SK-N-SH (cell line): ENCODE results near the gene TBX18. TPM values are rescaled to one million over a fixed set of nuclear protein-coding genes. Genes with fewer than 3 reads are reported as not detected.

ENCODE experiments used
- CTCF ChIA-PET: fragments of 300-600, 350-600 bp; formaldehyde crosslinking; extraction: SDS; loops from one replicate; lab custom pipeline; 2021; lab: Yijun Ruan, JAX
- POLR2A ChIA-PET: fragments of 350-600 bp; sonication (Branson Sonifier 250); formaldehyde crosslinking; extraction: SDS; loops from one replicate; lab custom pipeline; 2020; ENCODE audit warnings: antibody characterized with exemption, inconsistent platforms; lab: Yijun Ruan, JAX
- DNase-seq: peaks from one replicate; pipeline ENCODE4 v3.0.0; 2012
- H2AFZ ChIP-seq: fragments of 200-600 bp; sonication (generic); 2 replicates; pipeline ENCODE4 v1.8.1; 2016; ENCODE audit warnings: antibody characterized with exemption, mild to moderate bottlenecking, low read depth
- H3F3A ChIP-seq: fragments of 200-600 bp; sonication (generic); replicated peaks from 2 replicates; pipeline ENCODE3; 2016; ENCODE audit warnings: antibody characterized with exemption, mild to moderate bottlenecking; ENCODE audit not compliant: insufficient read depth
- H3K27ac ChIP-seq, 2 experiments: fragments of 200-500 bp in 1 of 2; fragments of 200-600 bp in 1 of 2; sonication (Bioruptor generic) in 1 of 2; sonication (generic), shearing (Covaris generic) in 1 of 2; 2 replicates each; pipeline versions ENCODE4 v1.5.1 to v1.6.1; 2014 to 2016; ENCODE audit warnings: low read depth in 2 of 2, inconsistent platforms in 1 of 2, low read length in 1 of 2, mild to moderate bottlenecking in 1 of 2, mixed read lengths in 1 of 2
- H3K27me3 ChIP-seq: fragments of 200-600 bp; sonication (generic), shearing (Covaris generic); 2 replicates; pipeline ENCODE4 v1.6.1; 2016; ENCODE audit warnings: mixed run types; ENCODE audit not compliant: insufficient read depth
- H3K36me3 ChIP-seq, 2 experiments: fragments of 200-500 bp in 1 of 2; fragments of 200-600 bp in 1 of 2; sonication (Bioruptor generic) in 1 of 2; sonication (generic) in 1 of 2; replicated peaks in 1 of 2; 2 replicates each; pipeline versions ENCODE3 to v1.5.1; 2014 to 2016; ENCODE audit warnings: low read length in 1 of 2, mild to moderate bottlenecking in 1 of 2; ENCODE audit not compliant: insufficient read depth in 2 of 2, control insufficient read depth in 1 of 2
- H3K4me1 ChIP-seq, 2 experiments: fragments of 200-500 bp in 1 of 2; fragments of 200-600 bp in 1 of 2; sonication (Bioruptor generic) in 1 of 2; sonication (generic), shearing (Covaris generic) in 1 of 2; 2 replicates each; pipeline versions ENCODE4 v1.5.1 to v1.6.1; 2014 to 2016; ENCODE audit warnings: low read depth in 1 of 2, low read length in 1 of 2, mixed run types in 1 of 2; ENCODE audit not compliant: insufficient read depth in 2 of 2, control insufficient read depth in 1 of 2
- H3K4me2 ChIP-seq: fragments of 200-600 bp; sonication (generic), shearing (Covaris generic); 2 replicates; pipeline ENCODE4 v1.6.1; 2017; ENCODE audit warnings: mixed run types
- H3K4me3 ChIP-seq, 2 experiments: fragments of 200-500 bp in 1 of 2; fragments of 200-600 bp in 1 of 2; sonication (Bioruptor generic) in 1 of 2; sonication (generic), shearing (Covaris generic) in 1 of 2; 2 replicates each; pipeline versions ENCODE4 v1.5.1 to v1.8.1; 2014 to 2016; ENCODE audit warnings: low read depth in 2 of 2, inconsistent platforms in 1 of 2, low read length in 1 of 2, mild to moderate bottlenecking in 1 of 2, mixed read lengths in 1 of 2, moderate library complexity in 1 of 2
- H3K79me2 ChIP-seq: fragments of 200-600 bp; sonication (generic); 2 replicates; pipeline ENCODE4 v1.8.1; 2017; ENCODE audit warnings: mild to moderate bottlenecking; ENCODE audit not compliant: insufficient read depth
- H3K9ac ChIP-seq: fragments of 200-600 bp; sonication (generic); 2 replicates; pipeline ENCODE4 v1.6.1; 2017; ENCODE audit warnings: mixed run types
- H3K9me2 ChIP-seq: fragments of 200-600 bp; sonication (generic); 2 replicates; pipeline ENCODE4 v1.6.1; 2017; ENCODE audit warnings: mixed run types
- H3K9me3 ChIP-seq: fragments of 200-600 bp; sonication (generic); 2 replicates; pipeline ENCODE4 v1.6.1; 2017; ENCODE audit warnings: mixed run types, mild to moderate bottlenecking, moderate library complexity
- H4K20me1 ChIP-seq: fragments of 200-600 bp; sonication (generic); 2 replicates; pipeline ENCODE4 v1.6.1; 2017; ENCODE audit warnings: mild to moderate bottlenecking, mixed run types; ENCODE audit not compliant: insufficient read depth
- CHD2 ChIP-seq: fragments of 150-350 bp; IDR thresholded peaks from 2 replicates; pipeline ENCODE4 v1.6.1; 2018; ENCODE audit warnings: low read length; ENCODE audit not compliant: partially characterized antibody
- CTCF ChIP-seq: fragments of 200-600 bp; sonication (generic); IDR thresholded peaks from 2 replicates; pipeline ENCODE4 v1.6.1; 2017; ENCODE audit warnings: antibody characterized with exemption, mild to moderate bottlenecking, moderate library complexity
- EP300 ChIP-seq, 2 experiments: IDR thresholded peaks; 2 replicates each; pipeline versions ENCODE4 v1.4.0 to v1.6.1; 2012; ENCODE audit warnings: borderline replicate concordance in 1 of 2, low read depth in 1 of 2, low read length in 1 of 2
- EZH2phosphoT487 ChIP-seq: fragments of 200-600 bp; sonication (generic); IDR thresholded peaks from 2 replicates; pipeline ENCODE4 v1.6.1; 2017; ENCODE audit warnings: low read depth, mixed run types, mild to moderate bottlenecking, antibody characterized with exemption, moderate library complexity, borderline replicate concordance
- FOSL2 ChIP-seq: IDR thresholded peaks from 2 replicates; pipeline ENCODE4 v1.4.0; 2012; ENCODE audit warnings: low read depth, mild to moderate bottlenecking, moderate library complexity, borderline replicate concordance
- IRF3 ChIP-seq: fragments of 150-350 bp; IDR thresholded peaks from 2 replicates; pipeline ENCODE4 v1.6.1; 2016; ENCODE audit warnings: mild to moderate bottlenecking, low read depth, low read length
- JUND ChIP-seq: IDR thresholded peaks from 2 replicates; pipeline ENCODE4 v1.4.0; 2012
- MAX ChIP-seq: IDR thresholded peaks from 2 replicates; pipeline ENCODE4 v1.4.0; 2012; ENCODE audit warnings: low read depth
- NFIC ChIP-seq: IDR thresholded peaks from 2 replicates; pipeline ENCODE4 v1.4.0; 2012; ENCODE audit warnings: borderline replicate concordance
- PBX3 ChIP-seq: IDR thresholded peaks from 2 replicates; pipeline ENCODE4; 2012
- RAD21 ChIP-seq: IDR thresholded peaks from 2 replicates; pipeline ENCODE4 v1.6.1; 2012; ENCODE audit warnings: mild to moderate bottlenecking, low read length
- RXRA ChIP-seq: IDR thresholded peaks from 2 replicates; pipeline ENCODE4 v1.4.0; 2012; ENCODE audit warnings: low read depth, mild to moderate bottlenecking, borderline replicate concordance
- TCF12 ChIP-seq: IDR thresholded peaks from 2 replicates; pipeline ENCODE4 v1.4.0; 2012
- USF1 ChIP-seq: IDR thresholded peaks from 2 replicates; pipeline ENCODE4 v1.4.0; 2012; ENCODE audit warnings: low read depth, borderline replicate concordance
- ZBTB33 ChIP-seq: IDR thresholded peaks from 2 replicates; pipeline ENCODE4 v1.4.0; 2012; ENCODE audit warnings: low read depth, borderline replicate concordance
- WGBS: methylation state at CpG from one replicate; pipeline ENCODE4 v1.1.6; 2017; ENCODE audit warnings: low lambda C conversion rate; 5-methylcytosine and 5-hydroxymethylcytosine counted together
- polyA plus RNA-seq, 3 experiments: library from polyadenylated mRNA; depleted of rRNA; stranded (reverse); fragments of >200 nt; gene quantifications; 2 replicates each; pipeline ENCODE4 v1.2.3, GENCODE V29; 2012

The TBX18 gene
- polyA plus RNA-seq, 1 of the 3 experiments (the other 2 are of a cell fraction) = 19.3 TPM

- TF ChIP-seq CTCF (peak; percentile 57), RAD21 (peak; percentile 47; the same call in 1 of the 2 replicates), EZH2phosphoT487 (no peak)
Observed at GRCh38 chr6:84685983-84686584, 78.3 kb downstream of the TBX18 start.

GRCh38 chr6:84681693-84682326 is 82.6 kb downstream of the TBX18 start:
- Histone ChIP-seq H3K4me3 (no peak overlapping the region), H3K36me3 (peaks cover 0 to 6% of the 10 kb centered on the region in 2 experiments), H3K4me2 (no peak overlapping the region), H3K79me2 (no peaks in the 10 kb centered on the region), H3K9me3 (peaks cover 4% of the 10 kb centered on the region; the same call in 1 of the 2 replicates), H3F3A (peaks cover 5% of the 10 kb centered on the region), H3K27ac (no peak overlapping the region), H3K27me3 (no peaks in the 10 kb centered on the region), H3K9ac (no peak overlapping the region), H3K9me2 (no peaks in the 10 kb centered on the region), H4K20me1 (no peaks in the 10 kb centered on the region), H3K4me1 (no peaks in the 10 kb centered on the region), H2AFZ (no peak overlapping the region)
- no peak for DNase-seq
- ChIA-PET CTCF (no interaction called here), POLR2A (no interaction called here)
- 73% methylated on average over 17 of the region's 17 CpGs for WGBS
- no peak for TF ChIP-seq RXRA
- no peak for TF ChIP-seq EP300 (IDR thresholded peaks at IDR 0.05; ENCODE audit: borderline replicate concordance in 1 of 2, low read depth in 1 of 2, low read length in 1 of 2)
- TF ChIP-seq NFIC = no peak
- no peak for TF ChIP-seq CTCF
- TF ChIP-seq IRF3 = no peak
- no peak for TF ChIP-seq PBX3
- TF ChIP-seq RAD21 = no peak
- TF ChIP-seq TCF12 = no peak
- no peak for TF ChIP-seq MAX
- no peak for TF ChIP-seq CHD2
- TF ChIP-seq JUND = no peak
- no peak for TF ChIP-seq FOSL2
- no peak for TF ChIP-seq ZBTB33
- no peak for TF ChIP-seq USF1

More at GRCh38 chr6:84685983-84686584, 78.3 kb downstream of the TBX18 start:
- DNase-seq = peak; percentile 15
- no peak overlapping the region for H3K27ac ChIP-seq
- H3K4me3 ChIP-seq = peak overlapping the region in 1 of 2 experiments; percentile 45; a peak in 1 of 4 replicates
- ChIA-PET POLR2A (no interaction called here), CTCF (interaction anchor here (0.6 to 1.6 kb wide), 4 partner anchors 9 to 1029 kb away, joined by 3 to 4 read pairs (median 3); no protein-coding TSS in a partner anchor)
- WGBS = 69% methylated on average over 3 of the region's 3 CpGs
- H3K4me1 ChIP-seq = no peaks in the 10 kb centered on the region
- no peaks in the 10 kb centered on the region for H3K9me2 ChIP-seq
- no peaks in the 10 kb centered on the region for H3K27me3 ChIP-seq
- peaks cover 0 to 6% of the 10 kb centered on the region in 2 experiments for H3K36me3 ChIP-seq
- no peaks in the 10 kb centered on the region for H3K79me2 ChIP-seq
- H3K4me2 ChIP-seq = no peak overlapping the region
- H3F3A ChIP-seq = peaks cover 9% of the 10 kb centered on the region
- H3K9ac ChIP-seq = no peak overlapping the region
- H2AFZ ChIP-seq = no peak overlapping the region
- no peaks in the 10 kb centered on the region for H4K20me1 ChIP-seq
- H3K9me3 ChIP-seq = peaks cover 4% of the 10 kb centered on the region; the same call in 1 of the 2 replicates
